Muscle of leg (tissue), 11 donors: ENCODE data around the gene ITSN1. TPM values are rescaled to one million over a fixed set of nuclear protein-coding genes. Genes with fewer than 3 reads are reported as not detected.

Source experiments
- DNase-seq: peaks from one replicate; pipeline ENCODE4 v3.0.0; 2013
- H3K27ac ChIP-seq: one replicate; pipeline ENCODE4 v1.5.1; 2013; ENCODE audit warnings: mild to moderate bottlenecking, low read length, control low read depth
- H3K27me3 ChIP-seq: one replicate; pipeline ENCODE4 v1.6.1; 2013; ENCODE audit warnings: low read length; ENCODE audit not compliant: control insufficient read depth, insufficient read depth
- H3K36me3 ChIP-seq: one replicate; pipeline ENCODE4 v1.6.1; 2013; ENCODE audit warnings: low read length; ENCODE audit not compliant: control insufficient read depth, insufficient read depth
- H3K4me1 ChIP-seq: one replicate; pipeline ENCODE4 v1.6.1; 2013; ENCODE audit warnings: low read length; ENCODE audit not compliant: control insufficient read depth, insufficient read depth
- H3K4me3 ChIP-seq: one replicate; pipeline ENCODE4 v1.5.1; 2013; ENCODE audit warnings: low read length, control low read depth
- H3K9me3 ChIP-seq: replicated peaks from 2 replicates; pipeline ENCODE4 v1.6.1; 2013; ENCODE audit warnings: low read depth, low read length; ENCODE audit not compliant: control insufficient read depth
- WGBS: methylation state at CpG from one replicate; pipeline ENCODE4 v1.1.5; 2013; ENCODE audit warnings: missing lambda C conversion rate; ENCODE audit not compliant: insufficient coverage; 5-methylcytosine and 5-hydroxymethylcytosine counted together
- polyA plus RNA-seq, 8 donors: library from polyadenylated mRNA; unstranded; fragments of 120-200 nt; gene quantifications; one replicate each; pipeline versions ENCODE4 v1.2.1 to v1.2.3, GENCODE V29; 2013; ENCODE audit warnings: inconsistent platforms in 1 of 8, low replicate concordance in 1 of 8; ENCODE audit not compliant: insufficient read length in 8 of 8, insufficient read depth in 1 of 8
- total RNA-seq: library from RNA; stranded (reverse); fragments of 120-200 nt; gene quantifications from one replicate; pipeline ENCODE4 v1.2.4, GENCODE V29; 2013

ITSN1 gene
- total and polyA plus RNA-seq, 9 donors = 26.1 to 42.6 (median 32.1) TPM

GRCh38 chr21:33662046-33662445, 19.7 kb downstream of the ITSN1 start:
- Histone ChIP-seq H3K27ac (no peak overlapping the region), H3K36me3 (no peaks in the 10 kb centered on the region), H3K9me3 (no peaks in the 10 kb centered on the region), H3K4me3 (no peak overlapping the region), H3K4me1 (no peaks in the 10 kb centered on the region), H3K27me3 (no peaks in the 10 kb centered on the region)
- no CpG with 5 or more reads among the region's 3 CpGs for WGBS
- no peak for DNase-seq

GRCh38 chr21:33663241-33663640, 20.9 kb downstream of the ITSN1 start:
- Histone ChIP-seq H3K4me1 (peaks cover 2% of the 10 kb centered on the region), H3K36me3 (no peaks in the 10 kb centered on the region), H3K9me3 (no peaks in the 10 kb centered on the region), H3K27me3 (no peaks in the 10 kb centered on the region), H3K27ac (no peak overlapping the region), H3K4me3 (no peak overlapping the region)
- no CpG with 5 or more reads among the region's 2 CpGs for WGBS
- no peak for DNase-seq

- WGBS = 91% methylated on average over 1 of the region's 3 CpGs
- no peaks in the 10 kb centered on the region for H3K36me3 ChIP-seq
- H3K27me3 ChIP-seq = no peaks in the 10 kb centered on the region
- DNase-seq = no peak
- no peak overlapping the region for H3K27ac ChIP-seq
- H3K4me3 ChIP-seq = no peak overlapping the region
- no peaks in the 10 kb centered on the region for H3K9me3 ChIP-seq
- peaks cover 5% of the 10 kb centered on the region for H3K4me1 ChIP-seq
These were observed 21.8 kb downstream of the ITSN1 start for GRCh38 chr21:33664135-33664534.

GRCh38 chr21:33666153-33666552, 23.9 kb downstream of the ITSN1 start:
- Histone ChIP-seq H3K36me3 (no peaks in the 10 kb centered on the region), H3K4me1 (peaks cover 5% of the 10 kb centered on the region), H3K4me3 (no peak overlapping the region), H3K27me3 (no peaks in the 10 kb centered on the region), H3K27ac (no peak overlapping the region), H3K9me3 (no peaks in the 10 kb centered on the region)
- no peak for DNase-seq
- no CpG with 5 or more reads among the region's 2 CpGs for WGBS

GRCh38 chr21:33667636-33668035, 25.3 kb downstream of the ITSN1 start:
- H3K9me3 ChIP-seq = no peaks in the 10 kb centered on the region
- WGBS = 86% methylated on average over 2 of the region's 6 CpGs
- H3K27me3 ChIP-seq = no peaks in the 10 kb centered on the region
- no peak for DNase-seq
- no peak overlapping the region for H3K27ac ChIP-seq
- no peaks in the 10 kb centered on the region for H3K36me3 ChIP-seq
- H3K4me3 ChIP-seq = no peak overlapping the region
- H3K4me1 ChIP-seq = peaks cover 5% of the 10 kb centered on the region

- DNase-seq = no peak
- H3K27me3 ChIP-seq = no peaks in the 10 kb centered on the region
- no peaks in the 10 kb centered on the region for H3K36me3 ChIP-seq
- H3K4me1 ChIP-seq = peaks cover 5% of the 10 kb centered on the region
- H3K27ac ChIP-seq = no peak overlapping the region
- H3K9me3 ChIP-seq = no peaks in the 10 kb centered on the region
- no peak overlapping the region for H3K4me3 ChIP-seq
- whole genome bisulfite sequencing = no CpG with 5 or more reads among the region's 4 CpGs
These were observed 25.9 kb downstream of the ITSN1 start for GRCh38 chr21:33668180-33668579.

- H3K27ac ChIP-seq = no peak overlapping the region
- H3K4me1 ChIP-seq = peaks cover 5% of the 10 kb centered on the region
- H3K36me3 ChIP-seq = no peaks in the 10 kb centered on the region
- H3K4me3 ChIP-seq = no peak overlapping the region
- WGBS = 100% methylated on average over 2 of the region's 2 CpGs
- no peaks in the 10 kb centered on the region for H3K27me3 ChIP-seq
- no peaks in the 10 kb centered on the region for H3K9me3 ChIP-seq
- no peak for DNase-seq
These were observed 26.3 kb downstream of the ITSN1 start for GRCh38 chr21:33668620-33669019.

- no peaks in the 10 kb centered on the region for H3K27me3 ChIP-seq
- no peak for DNase-seq
- no peak overlapping the region for H3K4me3 ChIP-seq
- no peak overlapping the region for H3K27ac ChIP-seq
- H3K9me3 ChIP-seq = no peaks in the 10 kb centered on the region
- 80% methylated on average over 1 of the region's 6 CpGs for WGBS
- H3K4me1 ChIP-seq = peaks cover 5% of the 10 kb centered on the region
- H3K36me3 ChIP-seq = no peaks in the 10 kb centered on the region
These were observed 28.0 kb downstream of the ITSN1 start for GRCh38 chr21:33670076-33670978.

GRCh38 chr21:33673473-33673872, 31.2 kb downstream of the ITSN1 start:
- H3K9me3 ChIP-seq = no peaks in the 10 kb centered on the region
- 71% methylated on average over 4 of the region's 8 CpGs for WGBS
- no peaks in the 10 kb centered on the region for H3K36me3 ChIP-seq

GRCh38 chr21:33674226-33674625, 31.9 kb downstream of the ITSN1 start:
- no peaks in the 10 kb centered on the region for H3K36me3 ChIP-seq
- H3K4me1 ChIP-seq = no peaks in the 10 kb centered on the region
- H3K27ac ChIP-seq = no peak overlapping the region
- H3K4me3 ChIP-seq = no peak overlapping the region
- H3K27me3 ChIP-seq = no peaks in the 10 kb centered on the region
- DNase-seq = no peak
- no CpG with 5 or more reads among the region's 1 CpG for WGBS
- H3K9me3 ChIP-seq = no peaks in the 10 kb centered on the region

More at GRCh38 chr21:33673473-33673872, 31.2 kb downstream of the ITSN1 start:
- Histone ChIP-seq H3K4me1 (peaks cover under 1% of the 10 kb centered on the region), H3K27ac (no peak overlapping the region), H3K27me3 (no peaks in the 10 kb centered on the region), H3K4me3 (no peak overlapping the region)
- DNase-seq = no peak
